Gastrocnemius medialis (tissue), 4 donors: ENCODE results near the gene CASQ2. TPM values are rescaled to one million over a fixed set of nuclear protein-coding genes. Genes with fewer than 3 reads are reported as not detected.

ENCODE experiments used
- ATAC-seq, 2 donors: fragments of 150-250 bp; one replicate each; pipeline ENCODE4 v1.9.1; 2016
- DNase-seq, 2 donors: peaks; one replicate each; pipeline ENCODE4 v3.0.0-alpha.2; 2019
- H3K27ac ChIP-seq, 4 donors: fragments of 200-600 bp; sonication (generic); 1 replicate in 1 of 4; 2 replicates in 3 of 4; pipeline ENCODE4 v1.5.1; 2016 to 2018; ENCODE audit warnings: mild to moderate bottlenecking in 2 of 4, moderate library complexity in 1 of 4
- H3K27me3 ChIP-seq, 3 donors: fragments of 200-600 bp; sonication (generic) in 2 of 3; 1 replicate in 1 of 3; 2 replicates in 2 of 3; pipeline versions ENCODE4 v1.5.1 to v1.6.0; 2016 to 2019; ENCODE audit warnings: mild to moderate bottlenecking in 1 of 3, moderate library complexity in 1 of 3
- H3K36me3 ChIP-seq, 2 donors: fragments of 200-600 bp; sonication (generic) in 1 of 2; one replicate each; pipeline ENCODE4 v1.5.1; 2017 to 2018
- H3K4me1 ChIP-seq, 2 donors: fragments of 200-600 bp; sonication (generic) in 1 of 2; one replicate each; pipeline ENCODE4 v1.5.1; 2016 to 2017; ENCODE audit warnings: mild to moderate bottlenecking in 2 of 2
- H3K4me3 ChIP-seq, 4 donors: fragments of 200-600 bp; sonication (generic) in 3 of 4; 1 replicate in 1 of 4; 2 replicates in 3 of 4; pipeline ENCODE4 v1.5.1; 2016 to 2019; ENCODE audit warnings: mild to moderate bottlenecking in 2 of 4
- H3K9me3 ChIP-seq, 3 donors: fragments of 200-600 bp; sonication (generic) in 2 of 3; 1 replicate in 1 of 3; 2 replicates in 2 of 3; pipeline ENCODE4 v1.5.1; 2016 to 2019
- POLR2A ChIP-seq, 2 donors: fragments of 450-650 bp; IDR thresholded peaks; one replicate each; pipeline ENCODE4 v1.6.1; 2017; ENCODE audit warnings: antibody characterized with exemption in 2 of 2, mild to moderate bottlenecking in 2 of 2, moderate library complexity in 2 of 2
- in situ Hi-C, 4 donors: fragments of 200-750 bp; cut with MboI; loops; one replicate each; pipeline versions ENCODE4 v1.15.0 to v1.8.0; 2017; ENCODE audit warnings: low sequenced_read_pairs in 4 of 4
- intact Hi-C: fragments of 100-400 bp; cut with DNase I; formaldehyde crosslinking; loops from one replicate; pipeline ENCODE4 v1.15.1; 2023; ENCODE audit warnings: low total_unique reads
- total RNA-seq, 4 donors: library from RNA; depleted of rRNA; stranded (reverse); fragments of >200 nt; gene quantifications; one replicate each; pipeline versions ENCODE4 v1.1.0 to v1.2.3, GENCODE V29; 2016
- TF ChIP-seq, protein P1 (sequence below), 5 experiments: fragments of 450-650 bp in 3 of 5; fragments of 200-600 bp in 2 of 5; sonication (generic) in 2 of 5; IDR thresholded peaks in 4 of 5; conservative IDR thresholded peaks in 1 of 5; 1 replicate in 4 of 5; 2 replicates in 1 of 5; pipeline ENCODE4 v1.5.1; 2016 to 2019; ENCODE audit warnings: antibody characterized with exemption in 5 of 5, mild to moderate bottlenecking in 3 of 5, moderate library complexity in 3 of 5

Gene CASQ2
- total RNA-seq, 4 donors from 2014 or later: 16.5 to 207 (median 83.2) TPM

DNA sequence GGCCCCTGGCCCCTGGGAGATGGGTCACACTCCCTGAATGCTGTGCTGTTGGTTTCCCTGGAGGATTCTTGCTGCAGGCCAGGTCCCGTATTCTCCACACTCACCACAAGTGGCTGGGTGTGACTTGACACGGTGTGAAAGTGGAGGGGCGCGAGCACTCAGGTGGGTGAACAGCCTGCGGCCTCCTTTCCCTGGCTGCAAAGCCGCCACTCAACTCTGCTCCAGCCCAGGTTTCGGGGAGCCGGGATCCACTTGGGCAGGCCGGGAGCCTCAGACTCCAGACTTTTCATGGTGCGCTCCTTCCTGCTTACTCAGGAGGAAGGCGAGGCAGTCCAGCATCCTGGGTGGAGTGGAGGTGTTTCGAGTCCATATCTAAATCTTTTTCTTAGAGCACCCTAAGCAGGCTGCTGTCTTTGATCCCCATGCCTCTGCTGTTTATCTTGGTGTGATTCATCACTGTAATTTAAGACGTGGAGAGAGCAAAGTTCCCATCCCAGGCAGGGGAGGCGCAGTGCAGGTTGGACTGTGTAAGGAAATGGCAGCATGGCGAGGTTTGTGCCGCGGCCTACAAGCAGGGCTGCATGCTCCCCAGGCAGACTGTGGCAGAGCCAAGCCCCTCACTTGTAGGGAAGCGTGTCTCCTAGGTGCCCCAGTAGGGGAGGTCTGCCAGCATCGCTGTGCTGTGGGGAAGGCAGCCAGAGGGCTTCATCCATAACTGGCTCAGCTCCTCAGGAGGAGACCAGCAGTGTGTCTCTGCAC is 97.2 kb downstream of the CASQ2 start:
- intact Hi-C loops: no loop called here
- Histone ChIP-seq H3K36me3 (no peaks in the 10 kb centered on the region), H3K4me1 (peaks cover 8 to 25% of the 10 kb centered on the region in 2 donors), H3K4me3 (no peak overlapping the region), H3K27me3 (no peaks in the 10 kb centered on the region), H3K27ac (no peak overlapping the region), H3K9me3 (no peaks in the 10 kb centered on the region)
- in situ Hi-C loops: no loop called here
- no peak for TF ChIP-seq POLR2A (IDR thresholded peaks at IDR 0.05)
- TF ChIP-seq, protein P1, sequence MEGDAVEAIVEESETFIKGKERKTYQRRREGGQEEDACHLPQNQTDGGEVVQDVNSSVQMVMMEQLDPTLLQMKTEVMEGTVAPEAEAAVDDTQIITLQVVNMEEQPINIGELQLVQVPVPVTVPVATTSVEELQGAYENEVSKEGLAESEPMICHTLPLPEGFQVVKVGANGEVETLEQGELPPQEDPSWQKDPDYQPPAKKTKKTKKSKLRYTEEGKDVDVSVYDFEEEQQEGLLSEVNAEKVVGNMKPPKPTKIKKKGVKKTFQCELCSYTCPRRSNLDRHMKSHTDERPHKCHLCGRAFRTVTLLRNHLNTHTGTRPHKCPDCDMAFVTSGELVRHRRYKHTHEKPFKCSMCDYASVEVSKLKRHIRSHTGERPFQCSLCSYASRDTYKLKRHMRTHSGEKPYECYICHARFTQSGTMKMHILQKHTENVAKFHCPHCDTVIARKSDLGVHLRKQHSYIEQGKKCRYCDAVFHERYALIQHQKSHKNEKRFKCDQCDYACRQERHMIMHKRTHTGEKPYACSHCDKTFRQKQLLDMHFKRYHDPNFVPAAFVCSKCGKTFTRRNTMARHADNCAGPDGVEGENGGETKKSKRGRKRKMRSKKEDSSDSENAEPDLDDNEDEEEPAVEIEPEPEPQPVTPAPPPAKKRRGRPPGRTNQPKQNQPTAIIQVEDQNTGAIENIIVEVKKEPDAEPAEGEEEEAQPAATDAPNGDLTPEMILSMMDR (IDR thresholded peaks at IDR 0.05 in 4 of 5, conservative IDR thresholded peaks at IDR 0.05 in 1 of 5): no peak
- no peak for ATAC-seq
- DNase-seq: no peak

- TF ChIP-seq, protein P1 (IDR thresholded peaks at IDR 0.05 in 4 of 5, conservative IDR thresholded peaks at IDR 0.05 in 1 of 5): no peak
- no peak for TF ChIP-seq POLR2A (IDR thresholded peaks at IDR 0.05)
- H3K9me3 ChIP-seq: no peaks in the 10 kb centered on the region
- intact Hi-C loops: no loop called here
- no peak overlapping the region for H3K4me3 ChIP-seq
- H3K27me3 ChIP-seq: no peaks in the 10 kb centered on the region
- no peak overlapping the region for H3K27ac ChIP-seq
- peaks cover 11 to 25% of the 10 kb centered on the region in 2 donors for H3K4me1 ChIP-seq
- H3K36me3 ChIP-seq: no peaks in the 10 kb centered on the region
- in situ Hi-C loops: no loop called here
- DNase-seq: no peak
- no peak for ATAC-seq
Observed at GRCh38 chr1:115670476-115671175, 97.9 kb downstream of the CASQ2 start.

DNA sequence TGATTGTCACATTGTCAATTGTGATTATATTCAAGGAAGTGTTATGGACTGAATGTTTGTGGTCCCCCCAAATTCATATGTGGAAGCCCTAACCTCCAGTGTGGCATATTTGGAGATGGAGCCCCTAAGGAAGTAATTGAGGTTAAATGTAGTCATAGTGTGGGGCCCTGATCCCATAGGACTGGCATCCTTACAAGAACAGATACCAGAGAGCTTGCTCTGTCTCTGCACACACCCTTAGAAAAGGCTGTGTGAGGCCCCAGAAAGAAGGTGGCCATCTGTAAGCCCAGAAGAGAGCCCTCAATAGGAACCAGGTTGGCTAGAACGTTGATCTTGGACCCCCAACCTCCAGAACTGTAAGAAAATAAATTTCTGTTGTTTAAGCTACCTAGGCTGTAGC is 98.6 kb downstream of the CASQ2 start:
- Histone ChIP-seq H3K9me3 (no peaks in the 10 kb centered on the region), H3K27ac (no peak overlapping the region), H3K36me3 (no peaks in the 10 kb centered on the region), H3K4me3 (no peak overlapping the region), H3K4me1 (peaks cover 11 to 25% of the 10 kb centered on the region in 2 donors), H3K27me3 (no peaks in the 10 kb centered on the region)
- no peak for DNase-seq
- no peak for ATAC-seq
- in situ Hi-C loops: no loop called here
- TF ChIP-seq POLR2A (IDR thresholded peaks at IDR 0.05): no peak
- TF ChIP-seq, protein P1 (IDR thresholded peaks at IDR 0.05 in 4 of 5, conservative IDR thresholded peaks at IDR 0.05 in 1 of 5): no peak
- intact Hi-C loops: no loop called here

DNA sequence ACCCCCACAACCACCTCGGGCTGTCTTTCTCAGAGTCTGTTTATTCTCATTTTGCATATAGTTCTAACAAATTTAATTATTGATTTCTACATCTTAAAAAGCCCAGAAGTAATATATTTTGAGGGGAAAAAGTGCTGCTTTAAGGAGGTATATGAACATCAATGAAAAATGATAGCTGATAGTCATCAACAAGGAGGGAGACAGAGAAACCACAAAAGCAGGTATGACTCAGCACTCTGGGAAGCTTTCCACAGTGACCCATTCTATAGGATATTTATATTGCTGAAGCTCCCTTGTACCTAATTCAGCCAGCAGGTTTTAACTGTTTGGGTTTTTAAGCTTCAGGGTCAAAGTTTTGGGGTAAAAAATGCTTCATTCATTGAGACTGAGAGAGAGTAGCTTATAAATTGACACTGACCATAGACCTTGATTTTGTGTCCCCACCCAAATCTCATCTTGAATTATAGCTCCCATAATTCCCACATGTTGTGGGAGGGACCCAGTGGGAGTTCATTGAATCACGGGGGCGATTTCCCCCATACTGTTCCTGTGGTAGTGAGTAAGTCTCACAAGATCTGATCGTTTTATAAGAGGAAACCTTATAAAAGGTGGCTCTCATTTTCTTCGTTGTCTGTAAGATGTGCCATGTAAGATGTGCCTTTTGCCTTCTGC is 99.4 kb downstream of the CASQ2 start:
- Histone ChIP-seq H3K36me3 (peaks cover 0 to 3% of the 10 kb centered on the region in 2 donors), H3K4me1 (peaks cover 11 to 25% of the 10 kb centered on the region in 2 donors)
- no peak for ATAC-seq

More for the DNA sequence above, 99.4 kb downstream of the CASQ2 start:
- DNase-seq: no peak
- Histone ChIP-seq H3K27ac (no peak overlapping the region), H3K9me3 (no peaks in the 10 kb centered on the region), H3K4me3 (no peak overlapping the region), H3K27me3 (no peaks in the 10 kb centered on the region)
- in situ Hi-C loops: no loop called here
- TF ChIP-seq, protein P1 (IDR thresholded peaks at IDR 0.05 in 4 of 5, conservative IDR thresholded peaks at IDR 0.05 in 1 of 5): no peak
- no peak for TF ChIP-seq POLR2A (IDR thresholded peaks at IDR 0.05)
- intact Hi-C loops: no loop called here
